Endothelial cell of umbilical vein (primary cell): ENCODE data around the gene NBPF14.
"Not testable (repeated sequence)": the region's sequence is repeated elsewhere in the genome, so short reads cannot be mapped to it uniquely, and the experiment has no call there.

Experiments used
- CTCF ChIP-seq, 2 donors: IDR thresholded peaks; 1 replicate in 1 of 2; 2 replicates in 1 of 2; pipeline ENCODE4 v1.5.1; 2011; ENCODE audit warnings: low read length in 2 of 2, mild to moderate bottlenecking in 2 of 2, moderate library complexity in 2 of 2, control low read depth in 1 of 2, inconsistent platforms in 1 of 2, low read depth in 1 of 2; ENCODE audit not compliant: insufficient read depth in 1 of 2; ENCODE audit errors: extremely low read depth in 1 of 2
- EZH2 ChIP-seq: IDR thresholded peaks from 2 replicates; pipeline ENCODE4 v1.6.1; 2012; ENCODE audit warnings: borderline replicate concordance, low read depth, mild to moderate bottlenecking, moderate library complexity, low read length, inconsistent platforms; ENCODE audit not compliant: severe bottlenecking
- FOS ChIP-seq: IDR thresholded peaks from 2 replicates; pipeline ENCODE4 v1.6.1; 2011; ENCODE audit warnings: mild to moderate bottlenecking, low read length, moderate library complexity, borderline replicate concordance; ENCODE audit not compliant: insufficient read depth
- GATA2 ChIP-seq: IDR thresholded peaks from 2 replicates; pipeline ENCODE4 v1.7.0; 2011; ENCODE audit warnings: low read depth, mild to moderate bottlenecking, moderate library complexity, mixed read lengths, low read length; ENCODE audit not compliant: insufficient read length, insufficient read depth
- MYC ChIP-seq: IDR thresholded peaks from one replicate; pipeline ENCODE4 v1.6.1; 2011; ENCODE audit warnings: mild to moderate bottlenecking, low read depth, low read length
- POLR2A ChIP-seq: IDR thresholded peaks from 2 replicates; pipeline ENCODE4 v1.6.1; 2012; ENCODE audit warnings: low read depth, mild to moderate bottlenecking, control low read depth, low read length
- POLR2AphosphoS5 ChIP-seq: IDR thresholded peaks from 2 replicates; pipeline ENCODE4 v1.6.1; 2012; ENCODE audit warnings: low read depth, mild to moderate bottlenecking, control low read depth, low read length, moderate library complexity; ENCODE audit not compliant: insufficient read depth
- TF ChIP-seq, protein P1 (sequence below): IDR thresholded peaks from 2 replicates; pipeline ENCODE4 v1.6.1; 2011; ENCODE audit not compliant: insufficient read depth, insufficient read length

DNA sequence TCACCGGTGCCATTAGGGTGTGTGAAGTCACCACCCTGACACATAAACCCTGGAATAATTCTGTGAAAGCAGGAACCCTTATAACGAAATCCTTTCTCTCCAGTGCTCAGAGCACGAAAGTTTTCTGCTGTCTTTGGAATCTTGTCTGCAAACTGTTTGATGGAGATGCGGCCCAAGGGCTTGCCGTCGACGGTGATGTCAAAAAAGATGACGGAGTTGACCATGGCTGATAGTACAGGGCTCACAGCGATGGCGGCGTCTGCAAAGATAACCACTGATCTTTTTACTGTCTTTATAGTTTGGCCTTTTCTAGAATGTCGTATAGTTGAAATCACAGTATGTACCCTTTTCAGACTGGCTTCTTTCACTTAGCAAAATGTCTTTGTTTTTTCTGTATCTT lies 112.8 kb downstream of the NBPF14 start, which contains the start of gene PPIAL4G:
- TF ChIP-seq CTCF (IDR thresholded peaks at IDR 0.05; ENCODE audit: extremely low read depth in 1 of 2, insufficient read depth in 1 of 2, low read depth in 1 of 2, low read length in 2 of 2); MYC; POLR2AphosphoS5; EZH2; POLR2A; GATA2; FOS: not testable (repeated sequence)
- TF ChIP-seq, protein P1, sequence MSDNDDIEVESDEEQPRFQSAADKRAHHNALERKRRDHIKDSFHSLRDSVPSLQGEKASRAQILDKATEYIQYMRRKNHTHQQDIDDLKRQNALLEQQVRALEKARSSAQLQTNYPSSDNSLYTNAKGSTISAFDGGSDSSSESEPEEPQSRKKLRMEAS: not testable (repeated sequence)
